NCI-H187 (cell line): Measurements from ENCODE around the gene TMEM126B.
"Not testable (repeated sequence)": the region's sequence is repeated elsewhere in the genome, so short reads cannot be mapped to it uniquely, and the experiment has no call there.

Experiments
- DNase-seq, 2 experiments: peaks; one replicate each; lab custom pipeline; 2025; lab: John Stamatoyannopoulos, UW

TMEM126B gene

DNA sequence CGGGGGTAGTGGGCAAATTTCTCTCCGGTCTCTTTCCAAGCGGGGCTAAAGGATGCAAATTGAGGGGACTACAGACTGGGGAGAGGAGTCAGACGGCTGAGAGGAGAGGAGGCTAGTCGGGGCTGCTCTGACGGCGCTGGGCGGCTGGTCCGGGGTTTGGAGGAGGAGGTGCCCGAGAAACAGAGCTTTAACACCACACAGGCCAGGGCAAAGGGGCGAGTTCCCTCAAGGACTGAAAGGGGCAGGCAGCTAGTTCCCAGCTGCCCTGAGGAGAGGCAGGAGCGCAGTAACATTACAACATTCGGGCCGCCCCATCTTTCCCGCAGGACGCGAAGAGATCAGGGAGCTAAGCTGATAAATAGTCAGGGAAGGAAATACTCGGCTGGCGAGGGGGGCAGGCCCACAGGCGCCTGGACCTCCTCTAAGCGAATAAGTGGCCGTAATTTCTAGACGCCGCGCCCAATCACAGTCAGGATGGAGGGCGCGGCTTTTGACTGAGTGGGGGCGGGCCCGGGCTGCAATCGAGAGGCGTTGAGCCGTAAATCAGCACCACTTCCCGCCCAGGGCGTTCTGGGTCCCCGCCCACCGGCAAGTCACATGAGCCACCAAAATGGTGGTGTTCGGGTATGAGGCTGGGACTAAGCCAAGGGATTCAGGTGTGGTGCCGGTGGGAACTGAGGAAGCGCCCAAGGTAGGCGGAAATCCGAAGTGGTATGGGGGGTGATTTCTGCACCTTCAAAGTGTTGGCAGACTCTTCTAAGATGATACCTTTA lies at the start of gene TMEM126B:
TSS of gene TMEM126B (plus strand) at position 596 of the 773 bp plus-strand sequence. CDS start at position 611, 15 bp downstream.
- DNase-seq = peak; percentile 86 to 98

DNA sequence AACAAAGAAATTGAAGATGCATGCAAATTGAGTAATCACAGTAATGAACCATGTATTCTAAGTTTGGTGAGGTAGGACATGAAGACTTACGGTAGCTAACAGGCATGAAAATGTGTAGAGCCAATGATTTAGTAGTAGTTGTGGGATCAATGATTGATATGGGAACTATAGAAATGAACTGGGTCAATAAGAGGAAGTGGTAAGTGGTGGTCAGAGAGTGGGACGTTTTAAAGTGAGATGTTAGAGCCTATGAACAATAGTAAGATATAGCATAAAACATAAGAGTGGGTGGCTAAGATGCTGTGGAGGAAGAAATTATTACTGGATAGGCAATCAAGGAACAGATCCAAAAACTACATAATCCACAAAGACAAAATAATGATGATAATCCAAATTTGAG lies 46.3 kb upstream of the TMEM126B start:
- DNase-seq = no peak

GRCh38 chr11:85589373-85589772 lies 39.0 kb upstream of the TMEM126B start:
- DNase-seq = no peak

- no peak for DNase-seq
These were observed 37.4 kb upstream of the TMEM126B start for GRCh38 chr11:85590848-85591483.

DNA sequence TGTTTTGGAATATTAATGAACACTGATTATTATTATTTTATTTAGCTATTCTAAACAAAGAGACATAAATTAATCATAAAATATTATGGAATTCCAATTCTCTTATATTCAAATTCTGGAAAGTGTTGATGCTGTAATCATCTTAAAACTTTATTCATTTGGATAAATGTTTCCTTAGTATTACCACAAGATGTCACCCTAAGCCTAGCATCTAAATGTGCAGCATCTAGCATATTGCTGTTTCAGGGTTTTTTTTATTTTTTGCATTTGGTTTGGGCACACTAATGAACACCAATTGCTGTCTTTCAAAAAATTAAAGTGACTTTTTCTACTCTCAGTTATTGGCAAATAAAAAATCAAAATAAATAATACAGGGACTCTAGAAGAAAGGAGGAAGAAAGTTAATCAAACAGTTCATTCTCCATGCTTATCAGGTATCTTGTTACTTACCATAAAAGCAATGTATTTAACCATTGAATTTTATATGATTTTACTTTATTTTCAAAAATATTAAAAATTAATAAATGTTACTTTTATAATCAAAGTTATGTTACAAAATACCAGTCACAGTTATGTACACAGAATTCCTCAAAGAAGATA lies 33.0 kb upstream of the TMEM126B start:
- DNase-seq = no peak

GRCh38 chr11:85596886-85597285 lies 31.5 kb upstream of the TMEM126B start:
- DNase-seq = no peak

DNA sequence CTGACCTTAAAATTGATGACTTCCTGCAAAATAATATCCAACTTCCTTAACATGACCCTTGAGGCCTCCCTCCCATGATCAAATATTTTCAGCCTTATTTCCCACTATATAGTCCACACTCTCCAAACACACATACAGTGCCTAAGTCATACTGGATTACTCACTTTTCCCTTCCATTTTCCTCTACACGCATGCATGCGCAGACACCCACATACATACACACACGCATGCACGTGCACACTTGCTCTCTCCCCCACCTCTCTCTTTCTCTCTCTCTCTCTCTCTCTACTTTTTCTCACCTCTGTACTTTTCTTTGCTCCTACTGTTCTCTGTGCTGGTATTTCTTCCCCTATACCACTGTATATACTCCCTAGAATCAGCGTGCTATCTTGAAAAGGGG lies 29.3 kb upstream of the TMEM126B start:
- DNase-seq = no peak

DNA sequence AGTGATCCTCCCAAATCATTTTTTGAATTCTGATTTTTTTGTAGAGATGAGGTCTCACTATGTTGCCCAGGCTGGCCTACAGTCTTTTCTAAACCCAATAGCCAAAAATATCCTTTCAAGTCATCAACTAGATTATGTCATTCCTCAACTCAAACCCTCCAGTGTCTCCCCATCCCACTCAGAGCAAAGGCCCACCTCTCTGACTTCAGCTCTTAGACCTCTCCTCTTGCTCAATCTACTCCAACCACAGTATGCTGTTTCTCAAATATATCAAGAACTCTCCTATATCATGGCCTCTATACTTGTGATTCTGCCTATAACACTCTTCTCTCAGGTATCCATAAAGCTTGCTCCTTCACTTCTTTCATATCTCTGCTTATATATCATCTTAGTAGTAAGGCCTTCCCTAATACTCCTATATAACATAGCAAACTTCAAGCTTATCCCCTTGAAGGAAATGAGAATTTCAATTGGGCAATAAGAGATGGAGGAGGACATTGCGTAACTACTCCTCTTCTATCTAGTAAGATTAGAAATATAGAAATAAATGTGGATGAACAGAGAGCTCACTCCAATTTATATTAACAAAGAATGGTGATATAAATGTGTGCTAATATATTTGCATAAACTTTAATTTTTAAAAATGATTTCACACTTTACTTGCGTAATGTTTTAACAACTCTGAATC lies 25.7 kb upstream of the TMEM126B start:
- no peak for DNase-seq

- no peak for DNase-seq
These were observed 25.2 kb upstream of the TMEM126B start for GRCh38 chr11:85603220-85603619.

DNA sequence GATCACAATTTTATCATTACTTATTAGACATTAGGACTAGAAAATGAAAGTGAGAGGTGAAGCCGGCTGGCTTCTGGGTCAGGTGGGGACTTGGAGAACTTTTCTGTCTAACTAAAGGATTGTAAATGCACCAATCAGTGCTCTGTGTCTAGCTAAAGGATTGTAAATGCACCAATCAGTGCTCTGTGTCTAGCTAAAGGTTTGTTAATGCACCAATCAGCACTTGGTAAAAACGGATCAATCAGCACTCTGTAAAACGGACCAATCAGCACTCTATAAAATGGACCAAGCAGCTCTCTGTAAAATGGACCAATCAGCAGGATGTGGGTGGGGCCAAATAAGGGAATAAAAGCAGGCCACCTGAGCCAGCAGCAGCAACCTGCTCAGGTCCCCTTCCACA lies 22.2 kb upstream of the TMEM126B start:
- not testable (repeated sequence) for DNase-seq

DNA sequence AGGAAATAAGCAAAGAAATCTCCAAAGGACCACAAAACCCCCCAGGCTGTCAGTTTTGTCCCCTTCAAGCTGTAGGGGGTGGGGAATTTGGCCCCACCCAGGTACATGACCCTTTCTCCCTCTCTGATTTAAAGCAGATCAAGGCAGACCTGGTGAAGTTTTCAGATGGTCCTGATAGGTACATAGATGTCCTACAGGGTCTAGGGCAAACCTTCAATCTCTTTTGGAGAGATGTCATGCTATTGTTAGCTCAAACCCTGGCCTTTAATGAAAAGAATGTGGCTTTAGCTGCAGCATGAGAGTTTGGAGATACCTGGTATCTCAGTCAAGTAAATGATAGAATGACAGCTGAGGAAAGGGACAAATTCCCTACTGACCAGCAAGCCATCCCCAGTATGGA lies 19.8 kb upstream of the TMEM126B start:
- DNase-seq = not testable (repeated sequence)

- not testable (repeated sequence) for DNase-seq
These were observed 19.1 kb upstream of the TMEM126B start for GRCh38 chr11:85609286-85609685.

DNA sequence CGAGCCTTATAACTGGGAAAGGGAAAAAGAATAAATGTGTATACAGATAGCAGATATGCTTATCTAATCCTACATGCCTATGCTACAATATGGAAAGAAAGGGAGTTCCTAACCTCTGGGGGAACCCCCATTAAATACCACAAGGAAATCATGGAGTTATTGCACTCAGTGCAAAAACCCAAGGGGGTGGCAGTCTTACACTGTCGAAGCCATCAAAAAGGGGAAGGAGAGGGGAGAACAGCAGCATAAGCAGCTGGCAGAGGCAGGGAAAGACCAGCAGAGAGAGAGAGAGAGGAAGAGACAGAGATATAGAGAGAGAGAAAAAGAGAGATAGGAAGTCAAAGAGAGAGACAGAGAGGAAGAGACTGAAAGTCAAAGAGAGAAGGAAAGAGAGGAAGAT lies 16.8 kb upstream of the TMEM126B start:
- not testable (repeated sequence) for DNase-seq

GRCh38 chr11:85619499-85619898 lies 8.9 kb upstream of the TMEM126B start:
- no peak for DNase-seq

GRCh38 chr11:85620256-85620655 lies 8.1 kb upstream of the TMEM126B start:
- DNase-seq = no peak

- DNase-seq = no peak
These were observed 1.9 kb upstream of the TMEM126B start for GRCh38 chr11:85626496-85626895.

GRCh38 chr11:85627332-85627997 lies 928 bp upstream of the TMEM126B start, which contains the start of gene DLG2:
Gene DLG2 (minus strand): TSS chr11:85627344.
- DNase-seq = peak in 1 of 2 experiments; percentile 47

DNA sequence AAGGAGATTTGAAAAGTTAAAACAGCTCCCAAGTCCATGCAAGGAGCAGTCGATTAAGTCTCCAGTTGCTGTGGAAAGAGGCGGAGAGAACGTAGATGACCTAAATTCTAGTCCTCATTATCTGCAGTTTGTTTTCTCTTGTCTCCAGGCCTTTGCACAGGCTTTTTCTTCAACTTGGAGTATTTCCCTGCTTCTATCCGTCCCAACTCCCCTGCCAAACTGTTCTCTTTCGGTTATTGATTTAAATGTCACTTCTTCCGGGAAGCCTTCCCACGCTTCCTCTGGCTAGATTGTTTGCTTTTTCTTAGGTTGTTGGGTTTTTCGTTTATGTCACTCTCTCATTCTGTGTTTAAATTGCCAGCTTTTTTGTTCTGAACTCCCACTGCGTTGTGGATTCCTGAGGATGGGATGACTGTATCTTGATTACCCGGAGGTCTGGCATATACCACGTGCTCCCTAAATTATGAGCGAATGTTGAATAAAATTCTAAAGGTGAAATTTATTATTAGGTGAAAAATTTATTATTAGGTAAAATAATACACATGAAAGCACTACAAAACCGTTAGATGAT lies 463 bp downstream of the TMEM126B start:
- no peak for DNase-seq

DNA sequence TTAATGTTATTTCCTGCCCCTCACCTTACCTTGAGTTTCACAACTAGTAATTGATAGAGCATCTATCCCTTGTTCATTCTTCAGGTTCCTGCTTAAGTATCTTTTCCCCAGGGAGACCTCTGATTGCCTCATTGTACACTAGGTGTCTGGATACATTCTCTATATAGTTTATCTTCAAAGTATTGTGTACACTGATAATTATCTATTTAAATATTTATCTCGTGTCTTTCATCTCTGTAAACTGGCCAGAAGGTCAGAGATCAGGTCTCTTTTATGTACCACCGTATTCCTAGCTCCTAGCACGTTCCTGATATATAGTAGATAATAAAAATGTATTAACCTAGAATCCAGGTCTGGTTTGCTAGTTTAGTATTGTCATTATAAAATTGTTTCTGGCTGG lies 6.4 kb downstream of the TMEM126B start:
- DNase-seq = no peak

- DNase-seq = no peak
These were observed 14.8 kb downstream of the TMEM126B start for GRCh38 chr11:85643191-85643614.

- no peak for DNase-seq
These were observed 18.7 kb downstream of the TMEM126B start for GRCh38 chr11:85647078-85647477.
